H1 (cell line): ENCODE data around the gene CXCL5. TPM values are rescaled to one million over a fixed set of nuclear protein-coding genes. Genes with fewer than 3 reads are reported as not detected.

ENCODE experiments used
- CTCF ChIA-PET: fragments of 300-600 bp; sonication (Branson Sonifier 250); formaldehyde crosslinking; loops from one replicate; lab custom pipeline; 2021; ENCODE audit not compliant: partially characterized antibody; lab: Charles Lee
- POLR2A ChIA-PET: fragments of 300-600 bp; sonication (Branson Sonifier 250); formaldehyde crosslinking; loops from one replicate; lab custom pipeline; 2021; ENCODE audit warnings: inconsistent platforms; ENCODE audit not compliant: partially characterized antibody; lab: Charles Lee
- DNase-seq, 2 experiments: peaks; one replicate each; pipeline versions ENCODE4 v3.0.0 to v3.0.0-alpha.2; 2010 to 2022; ENCODE audit warnings: low spot score in 2 of 2, low read depth in 1 of 2, mixed read lengths in 1 of 2
- FAIRE-seq: peaks from 2 replicates; lab custom pipeline; 2011; peaks lifted over from hg19 to GRCh38; lab: Jason Lieb, UNC
- H2AFZ ChIP-seq: 2 replicates; pipeline ENCODE4 v1.8.1; 2012; ENCODE audit warnings: low read length, inconsistent platforms
- H2AK5ac ChIP-seq: 2 replicates; pipeline ENCODE4 v1.6.1; 2013; ENCODE audit warnings: low read depth, low read length
- H2BK120ac ChIP-seq: replicated peaks from 2 replicates; pipeline ENCODE3; 2013; ENCODE audit warnings: low read depth, low read length, inconsistent platforms
- H2BK12ac ChIP-seq: 2 replicates; pipeline ENCODE4 v1.6.1; 2013; ENCODE audit warnings: low read depth, low read length
- H2BK15ac ChIP-seq: 2 replicates; pipeline ENCODE4 v1.6.1; 2013; ENCODE audit warnings: low read length
- H2BK20ac ChIP-seq: 2 replicates; pipeline ENCODE4 v1.6.1; 2013; ENCODE audit warnings: low read length
- H2BK5ac ChIP-seq: 2 replicates; pipeline ENCODE4 v1.6.1; 2013; ENCODE audit warnings: low read depth, low read length
- H3K14ac ChIP-seq: 2 replicates; pipeline ENCODE4 v1.6.1; 2013; ENCODE audit warnings: inconsistent platforms; ENCODE audit not compliant: insufficient read length
- H3K18ac ChIP-seq: 2 replicates; pipeline ENCODE4 v1.6.1; 2013; ENCODE audit warnings: low read length; ENCODE audit errors: extremely low read depth
- H3K23ac ChIP-seq: 2 replicates; pipeline ENCODE4 v1.6.1; 2013; ENCODE audit warnings: inconsistent platforms; ENCODE audit not compliant: insufficient read length
- H3K23me2 ChIP-seq: 2 replicates; pipeline ENCODE4 v1.6.1; 2013; ENCODE audit warnings: low read depth, low read length
- H3K27ac ChIP-seq: 2 replicates; pipeline ENCODE4 v1.6.1; 2011; ENCODE audit warnings: low read depth, low read length, inconsistent platforms
- H3K27me3 ChIP-seq, 4 experiments: replicated peaks in 1 of 4; 1 replicate in 1 of 4; 2 replicates in 3 of 4; pipeline versions ENCODE4 v1.6.1 to v1.8.1; 2011 to 2013; ENCODE audit warnings: low read length in 3 of 4, mild to moderate bottlenecking in 3 of 4, inconsistent platforms in 2 of 4, mixed read lengths in 2 of 4, moderate library complexity in 1 of 4; ENCODE audit not compliant: control insufficient read depth in 3 of 4, insufficient read depth in 3 of 4; ENCODE audit errors: extremely low read depth in 1 of 4
- H3K36me3 ChIP-seq, 4 experiments: 2 replicates each; pipeline versions ENCODE4 v1.6.1 to v1.8.1; 2011 to 2013; ENCODE audit warnings: mild to moderate bottlenecking in 4 of 4, low read length in 3 of 4, moderate library complexity in 2 of 4, control low read depth in 1 of 4, inconsistent platforms in 1 of 4; ENCODE audit not compliant: insufficient read depth in 4 of 4, control insufficient read depth in 2 of 4
- H3K4ac ChIP-seq: replicated peaks from 2 replicates; pipeline ENCODE3; 2013; ENCODE audit warnings: low read length, low read depth, mixed read lengths, inconsistent platforms; ENCODE audit not compliant: insufficient read length
- H3K4me1 ChIP-seq, 4 experiments: replicated peaks in 1 of 4; 1 replicate in 1 of 4; 2 replicates in 3 of 4; pipeline versions ENCODE4 v1.6.1 to v1.8.1; 2011 to 2013; ENCODE audit warnings: low read length in 3 of 4, inconsistent platforms in 2 of 4, mixed read lengths in 1 of 4; ENCODE audit not compliant: insufficient read depth in 4 of 4, control insufficient read depth in 3 of 4
- H3K4me2 ChIP-seq, 2 experiments: 2 replicates each; pipeline versions ENCODE4 v1.6.1 to v1.8.1; 2011 to 2013; ENCODE audit warnings: low read depth in 2 of 2, low read length in 2 of 2, control low read depth in 1 of 2, inconsistent platforms in 1 of 2, mild to moderate bottlenecking in 1 of 2; ENCODE audit not compliant: insufficient read depth in 1 of 2
- H3K4me3 ChIP-seq, 4 experiments: fragments of 200-600, 300-600 bp in 1 of 4; sonication (generic), shearing (Covaris generic), sonication (Bioruptor Twin) in 1 of 4; 2 replicates each; pipeline versions ENCODE4 v1.5.1 to v1.8.1; 2011 to 2016; ENCODE audit warnings: low read length in 4 of 4, low read depth in 3 of 4, control low read depth in 2 of 4, inconsistent platforms in 2 of 4, mild to moderate bottlenecking in 2 of 4, mixed read lengths in 1 of 4, moderate library complexity in 1 of 4; ENCODE audit not compliant: insufficient read depth in 2 of 4; ENCODE audit errors: extremely low read depth in 1 of 4
- H3K56ac ChIP-seq: replicated peaks from 2 replicates; pipeline ENCODE3; 2013; ENCODE audit warnings: low read depth, mild to moderate bottlenecking, mixed read lengths, low read length, inconsistent platforms; ENCODE audit not compliant: insufficient read length
- H3K79me1 ChIP-seq: 2 replicates; pipeline ENCODE4 v1.6.1; 2013; ENCODE audit warnings: low read depth, low read length, control low read depth
- H3K79me2 ChIP-seq, 2 experiments: 2 replicates each; pipeline versions ENCODE4 v1.6.1 to v1.8.1; 2012 to 2013; ENCODE audit warnings: low read length in 2 of 2, mild to moderate bottlenecking in 2 of 2, inconsistent platforms in 1 of 2; ENCODE audit not compliant: insufficient read depth in 2 of 2, control insufficient read depth in 1 of 2
- H3K9ac ChIP-seq, 4 experiments: replicated peaks in 1 of 4; 1 replicate in 1 of 4; 2 replicates in 3 of 4; pipeline versions ENCODE4 v1.6.1 to v1.8.1; 2011 to 2013; ENCODE audit warnings: low read depth in 3 of 4, low read length in 3 of 4, control low read depth in 2 of 4, mild to moderate bottlenecking in 2 of 4, moderate library complexity in 2 of 4, inconsistent platforms in 1 of 4; ENCODE audit errors: extremely low read depth in 1 of 4
- H3K9me3 ChIP-seq, 2 experiments: 2 replicates each; pipeline versions ENCODE4 v1.6.1 to v1.8.1; 2012 to 2013; ENCODE audit warnings: mild to moderate bottlenecking in 2 of 2, moderate library complexity in 2 of 2, control low read depth in 1 of 2, inconsistent platforms in 1 of 2, low read depth in 1 of 2, low read length in 1 of 2, mixed read lengths in 1 of 2; ENCODE audit not compliant: insufficient read depth in 2 of 2
- H4K20me1 ChIP-seq, 2 experiments: replicated peaks in 1 of 2; 2 replicates each; pipeline versions ENCODE3 to v1.8.1; 2011 to 2013; ENCODE audit warnings: inconsistent platforms in 2 of 2, low read length in 2 of 2, mild to moderate bottlenecking in 1 of 2; ENCODE audit not compliant: insufficient read depth in 2 of 2, control insufficient read depth in 1 of 2
- H4K5ac ChIP-seq: 2 replicates; pipeline ENCODE4 v1.6.1; 2013; ENCODE audit warnings: low read length, low read depth, mixed read lengths, inconsistent platforms; ENCODE audit not compliant: insufficient read length
- H4K8ac ChIP-seq: 2 replicates; pipeline ENCODE4 v1.8.0; 2013; ENCODE audit warnings: mild to moderate bottlenecking, moderate library complexity, low read length, inconsistent platforms; ENCODE audit not compliant: insufficient read depth; ENCODE audit errors: extremely low read depth
- H4K91ac ChIP-seq: replicated peaks from 2 replicates; pipeline ENCODE3; 2013; ENCODE audit warnings: low read length, mixed read lengths, inconsistent platforms; ENCODE audit not compliant: insufficient read length
- KDM4A ChIP-seq: IDR thresholded peaks from one replicate; pipeline ENCODE4 v1.7.1; 2012; ENCODE audit warnings: low read depth, mild to moderate bottlenecking, moderate library complexity, low read length, inconsistent platforms; ENCODE audit not compliant: severe bottlenecking
- PHF8 ChIP-seq: fragments of 200-600 bp; sonication (generic); conservative IDR thresholded peaks from 2 replicates; pipeline ENCODE4 v1.7.1; 2012; ENCODE audit warnings: low read depth, mild to moderate bottlenecking, inconsistent platforms, low read length, moderate library complexity
- POU5F1 ChIP-seq: IDR thresholded peaks from 2 replicates; pipeline ENCODE4 v1.6.1; 2011; ENCODE audit warnings: low read depth, mild to moderate bottlenecking, low read length, moderate library complexity
- WGBS, 2 experiments: shearing (Covaris generic) in 1 of 2; methylation state at CpG; one replicate each; pipeline versions ENCODE4 v1.1.6 to v1.1.7; 2013 to 2015; ENCODE audit warnings: low lambda C conversion rate in 2 of 2, mixed read lengths in 2 of 2, inconsistent platforms in 1 of 2, low coverage in 1 of 2, missing lambda C conversion rate in 1 of 2; ENCODE audit not compliant: insufficient replicate concordance in 2 of 2, insufficient coverage in 1 of 2, insufficient read length in 1 of 2; ENCODE audit errors: extremely low coverage in 1 of 2, missing lambda C conversion rate in 1 of 2; 5-methylcytosine and 5-hydroxymethylcytosine counted together
- polyA plus RNA-seq, 7 experiments: library from polyadenylated mRNA; depleted of rRNA in 3 of 7; stranded (reverse) in 5 of 7; unstranded in 2 of 7; fragments of >200 nt in 5 of 7; fragments of 200-250 nt in 2 of 7; gene quantifications; 1 replicate in 5 of 7; 2 replicates in 1 of 7; 4 replicates in 1 of 7; pipeline versions ENCODE4 v1.2.1 to v1.2.3, GENCODE V29; 2011 to 2013; ENCODE audit warnings: missing spikeins in 2 of 7, mixed read lengths in 2 of 7
- total RNA-seq: library from RNA; stranded (reverse); fragmentation: NEBNext Ultra II Directional; extraction: Animal tissue kit (Norgen Biotek cat#: 25700); gene quantifications from 2 replicates; pipeline ENCODE4 v1.2.1, GENCODE V29; 2021

CXCL5 gene
- total and polyA plus RNA-seq, 2 of the 8 experiments (the other 6 are each of a cell fraction or from before 2014, with no cell fraction given): 10.9 to 15.6 TPM

DNA sequence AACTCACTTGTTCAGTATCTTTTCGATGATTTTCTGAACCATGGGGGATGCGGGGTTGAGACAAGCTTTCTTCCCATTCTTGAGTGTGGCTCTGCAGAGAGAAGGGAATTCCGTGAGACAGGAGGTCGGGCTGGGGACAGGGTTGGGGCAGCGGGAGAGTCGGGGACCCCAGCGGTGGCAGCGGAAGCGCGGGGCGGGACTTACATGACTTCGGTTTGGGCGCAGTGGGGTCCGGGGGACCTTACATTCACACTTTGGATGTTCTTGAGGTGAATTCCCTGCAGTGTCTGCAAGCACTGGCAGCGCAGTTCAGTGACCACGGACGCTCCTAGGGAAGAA lies 39.6 kb upstream of the CXCL5 start:
- FAIRE-seq: no peak
- no peaks in the 10 kb centered on the region; a peak in 1 of 8 replicates for H3K36me3 ChIP-seq

More for the DNA sequence above, 39.6 kb upstream of the CXCL5 start:
- H3K79me1 ChIP-seq: no peaks in the 10 kb centered on the region
- no peak overlapping the region for H4K91ac ChIP-seq
- 0 out of 2 replicates have a peak overlapping the region, but pooled peaks have one; percentile 17 for H2BK5ac ChIP-seq
- peak in 1 of 2 experiments; percentile 61 for DNase-seq
- 0 out of 2 replicates have a peak overlapping the region, but pooled peaks have one; percentile 13 for H3K18ac ChIP-seq
- H3K23me2 ChIP-seq: peaks cover 2% of the 10 kb centered on the region; the same call in 1 of the 2 replicates
- H4K20me1 ChIP-seq: no peaks in the 10 kb centered on the region
- H3K79me2 ChIP-seq: no peaks in the 10 kb centered on the region
- H3K9ac ChIP-seq: peak overlapping the region in 2 of 4 experiments; percentile 12 to 36; a peak in 5 of 7 replicates
- peak overlapping the region; percentile 64 to 80 for H3K4me2 ChIP-seq
- no peak overlapping the region for H4K5ac ChIP-seq
- H2AFZ ChIP-seq: no peak overlapping the region
- H4K8ac ChIP-seq: no peak overlapping the region
- H3K9me3 ChIP-seq: no peaks in the 10 kb centered on the region
- H3K4ac ChIP-seq: no peak overlapping the region
- H2BK15ac ChIP-seq: no peak overlapping the region
- no peaks in the 10 kb centered on the region for H3K27me3 ChIP-seq
- no peak overlapping the region for H2AK5ac ChIP-seq
- TF ChIP-seq KDM4A (peak; percentile 92), POU5F1 (no peak), PHF8 (0 out of 2 replicates have a peak, but pooled peaks have one; percentile 33)
- peaks cover 1 to 14% (median 4%) of the 10 kb centered on the region in 4 experiments; a peak in 4 of 7 replicates for H3K4me1 ChIP-seq
- no peak overlapping the region for H2BK20ac ChIP-seq
- WGBS, 2 experiments: 2% methylated on average over 15 of the region's 17 CpGs; no CpG with 5 or more reads in 1 of the 2 experiments
- H2BK12ac ChIP-seq: no peak overlapping the region
- no peak overlapping the region for H2BK120ac ChIP-seq
- POLR2A ChIA-PET: interaction anchor here (0.7 to 4.7 kb wide), 9 partner anchors 13 to 202 kb away, joined by 3 to 17 read pairs (median 3); partner anchors contain the start of genes CXCL5 and CXCL6
- peak overlapping the region; percentile 61 to 92 (median 73) for H3K4me3 ChIP-seq
- CTCF ChIA-PET: interaction anchor here (0.8 to 4.3 kb wide), 12 partner anchors 10 to 96 kb away, joined by 3 to 18 read pairs (median 5); partner anchors contain the start of gene CXCL5
- no peak overlapping the region for H3K14ac ChIP-seq
- H3K23ac ChIP-seq: no peak overlapping the region
- 0 out of 2 replicates have a peak overlapping the region, but pooled peaks have one; percentile 47 for H3K27ac ChIP-seq
- H3K56ac ChIP-seq: no peak overlapping the region
